ENCODE results near the gene ZDHHC9.
"Not testable (repeated sequence)": the region's sequence is repeated elsewhere in the genome, so short reads cannot be mapped to it uniquely, and the experiment has no call there.

Gene ZDHHC9

GRCh38 chrX:129843459-129844306, at the start of gene ZDHHC9:
ZDHHC9 (minus strand) TSS chrX:129843886; CDS start chrX:129841945, 1,941 bp downstream.
- peak; percentile 62 for DNase-seq (ENCODE audit: low read depth)

- DNase-seq (ENCODE audit: low read depth): no peak
Measured at GRCh38 chrX:129877401-129877800, 33.7 kb upstream of the ZDHHC9 start.

- peak; percentile 3 for DNase-seq (ENCODE audit: low read depth)
Measured at GRCh38 chrX:129876771-129877305, 33.2 kb upstream of the ZDHHC9 start.

GRCh38 chrX:129875669-129876068, 32.0 kb upstream of the ZDHHC9 start:
- DNase-seq (ENCODE audit: low read depth): peak; percentile 71

GRCh38 chrX:129872524-129872923, 28.8 kb upstream of the ZDHHC9 start:
- DNase-seq (ENCODE audit: low read depth): no peak

- not testable (repeated sequence) for DNase-seq (ENCODE audit: low read depth)
Measured at GRCh38 chrX:129866321-129866720, 22.6 kb upstream of the ZDHHC9 start.

GRCh38 chrX:129859134-129859533, 15.4 kb upstream of the ZDHHC9 start:
- DNase-seq (ENCODE audit: low read depth): not testable (repeated sequence)

GRCh38 chrX:129851825-129852224, 8.1 kb upstream of the ZDHHC9 start:
- not testable (repeated sequence) for DNase-seq (ENCODE audit: low read depth)

GRCh38 chrX:129846716-129847115, 3.0 kb upstream of the ZDHHC9 start:
- no peak for DNase-seq (ENCODE audit: low read depth)

GRCh38 chrX:129845616-129846190, 2.0 kb upstream of the ZDHHC9 start:
- DNase-seq (ENCODE audit: low read depth): no peak

GRCh38 chrX:129843209-129843458, 552 bp downstream of the ZDHHC9 start:
- no peak for DNase-seq (ENCODE audit: low read depth)

GRCh38 chrX:129842510-129843208, 1.0 kb downstream of the ZDHHC9 start:
- DNase-seq (ENCODE audit: low read depth): no peak

- no peak for DNase-seq (ENCODE audit: low read depth)
Measured at GRCh38 chrX:129840344-129840743, 3.3 kb downstream of the ZDHHC9 start.

- no peak for DNase-seq (ENCODE audit: low read depth)
Measured at GRCh38 chrX:129836827-129837226, 6.9 kb downstream of the ZDHHC9 start.

GRCh38 chrX:129833153-129833990, 10.3 kb downstream of the ZDHHC9 start:
- no peak for DNase-seq (ENCODE audit: low read depth)

- no peak for DNase-seq (ENCODE audit: low read depth)
Measured at GRCh38 chrX:129831091-129831885, 12.4 kb downstream of the ZDHHC9 start.

GRCh38 chrX:129830494-129830893, 13.2 kb downstream of the ZDHHC9 start:
- DNase-seq (ENCODE audit: low read depth): no peak

GRCh38 chrX:129825746-129826505, 17.8 kb downstream of the ZDHHC9 start:
- no peak for DNase-seq (ENCODE audit: low read depth)

- DNase-seq (ENCODE audit: low read depth): no peak
Measured at GRCh38 chrX:129824620-129825019, 19.1 kb downstream of the ZDHHC9 start.

GRCh38 chrX:129823522-129823921, 20.2 kb downstream of the ZDHHC9 start:
- no peak for DNase-seq (ENCODE audit: low read depth)
